LNCaP clone FGC (cell line): ENCODE results near the gene DGKG.

ENCODE experiments used
- DNase-seq: peaks from one replicate; pipeline ENCODE4 v3.0.0-alpha.2; 2011; ENCODE audit warnings: low read depth
- H3K4me3 ChIP-seq: 2 replicates; pipeline ENCODE4 v1.5.1; 2011; ENCODE audit warnings: mild to moderate bottlenecking, low read depth, low read length, control low read depth
- TF ChIP-seq, protein P1 (sequence below): IDR thresholded peaks from 2 replicates; pipeline ENCODE4 v1.5.1; 2012; ENCODE audit warnings: mild to moderate bottlenecking; ENCODE audit not compliant: control insufficient read depth, insufficient read depth; ENCODE audit errors: extremely low read depth

Gene DGKG

DNA sequence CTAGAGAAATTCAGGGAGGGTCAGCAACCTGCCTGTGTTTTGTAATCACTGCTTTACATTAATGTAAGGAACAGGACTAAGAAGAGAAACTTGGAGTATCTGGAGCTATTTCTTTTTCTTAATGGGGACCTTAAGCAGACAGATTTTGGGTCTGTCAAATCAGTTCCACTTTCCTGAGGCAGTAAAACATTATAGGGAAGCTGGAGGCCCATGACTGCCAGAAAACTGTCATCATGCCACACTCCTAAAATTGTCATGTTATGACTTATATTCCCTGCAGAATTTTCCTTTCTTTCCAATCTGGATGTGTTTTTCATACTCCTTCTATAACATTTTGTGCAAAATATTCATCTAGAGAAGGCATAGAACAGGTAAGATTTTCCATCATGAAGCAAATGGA is 28.8 kb downstream of the DGKG start:
- TF ChIP-seq, protein P1, sequence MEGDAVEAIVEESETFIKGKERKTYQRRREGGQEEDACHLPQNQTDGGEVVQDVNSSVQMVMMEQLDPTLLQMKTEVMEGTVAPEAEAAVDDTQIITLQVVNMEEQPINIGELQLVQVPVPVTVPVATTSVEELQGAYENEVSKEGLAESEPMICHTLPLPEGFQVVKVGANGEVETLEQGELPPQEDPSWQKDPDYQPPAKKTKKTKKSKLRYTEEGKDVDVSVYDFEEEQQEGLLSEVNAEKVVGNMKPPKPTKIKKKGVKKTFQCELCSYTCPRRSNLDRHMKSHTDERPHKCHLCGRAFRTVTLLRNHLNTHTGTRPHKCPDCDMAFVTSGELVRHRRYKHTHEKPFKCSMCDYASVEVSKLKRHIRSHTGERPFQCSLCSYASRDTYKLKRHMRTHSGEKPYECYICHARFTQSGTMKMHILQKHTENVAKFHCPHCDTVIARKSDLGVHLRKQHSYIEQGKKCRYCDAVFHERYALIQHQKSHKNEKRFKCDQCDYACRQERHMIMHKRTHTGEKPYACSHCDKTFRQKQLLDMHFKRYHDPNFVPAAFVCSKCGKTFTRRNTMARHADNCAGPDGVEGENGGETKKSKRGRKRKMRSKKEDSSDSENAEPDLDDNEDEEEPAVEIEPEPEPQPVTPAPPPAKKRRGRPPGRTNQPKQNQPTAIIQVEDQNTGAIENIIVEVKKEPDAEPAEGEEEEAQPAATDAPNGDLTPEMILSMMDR = no peak
- DNase-seq = no peak

DNA sequence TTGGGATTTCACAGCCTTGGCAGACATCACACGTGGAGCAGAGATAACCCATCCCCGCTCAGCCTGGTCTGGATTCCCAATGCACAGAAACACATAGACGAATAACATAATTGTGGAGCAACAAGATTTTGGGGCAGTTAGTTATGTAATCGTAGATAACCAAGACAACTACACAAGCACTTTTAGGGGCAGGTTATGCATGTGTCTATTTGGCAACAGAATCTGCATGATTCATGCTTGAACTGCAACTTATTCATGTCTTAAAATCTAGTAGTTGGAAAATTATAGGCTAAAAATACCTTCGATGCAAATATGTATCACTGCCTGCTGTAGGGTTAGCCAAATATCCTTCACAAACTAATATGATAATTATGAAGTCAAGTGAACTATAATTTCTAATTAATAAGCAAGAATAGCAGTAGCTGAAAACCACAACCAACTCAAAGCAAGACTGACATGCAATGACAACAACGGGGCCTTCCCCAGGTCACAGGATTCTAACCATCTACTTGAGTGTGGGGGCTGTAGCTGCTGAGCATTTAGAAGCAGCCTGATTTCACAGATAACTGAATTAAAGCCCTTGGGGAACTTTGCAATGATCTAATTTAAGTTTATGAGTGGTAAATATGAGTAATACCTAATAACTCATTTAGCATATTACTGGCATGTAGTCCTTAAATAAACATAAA is 31.1 kb downstream of the DGKG start:
- no peak for DNase-seq
- TF ChIP-seq, protein P1 = no peak
- H3K4me3 ChIP-seq = no peak overlapping the region

More for the DNA sequence above, 28.8 kb downstream of the DGKG start:
- no peak overlapping the region for H3K4me3 ChIP-seq

DNA sequence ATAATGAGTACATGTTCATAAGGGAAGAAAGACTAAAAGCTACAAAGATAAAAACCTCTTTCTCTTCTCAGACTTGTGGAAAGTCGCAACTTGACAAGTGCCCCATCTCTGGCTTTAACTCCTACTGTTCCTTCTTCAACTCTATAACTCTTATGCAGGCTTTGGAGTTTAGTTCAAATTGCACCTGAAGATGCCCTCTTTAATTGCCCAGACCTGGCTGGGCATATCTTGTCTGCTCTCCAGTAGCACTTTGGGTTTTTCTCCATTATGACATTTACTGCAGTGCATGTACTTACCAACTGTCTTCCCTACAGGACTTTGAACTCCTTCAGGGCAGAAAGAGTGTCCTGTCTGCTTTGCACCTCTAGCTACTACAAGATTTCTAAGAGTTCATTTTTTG is 32.4 kb downstream of the DGKG start:
- H3K4me3 ChIP-seq = no peak overlapping the region
- TF ChIP-seq, protein P1 = no peak
- no peak for DNase-seq

- TF ChIP-seq, protein P1 = no peak
- no peak overlapping the region for H3K4me3 ChIP-seq
- no peak for DNase-seq
Measured at GRCh38 chr3:186327912-186328487, 34.0 kb downstream of the DGKG start.

- TF ChIP-seq, protein P1 = no peak
- H3K4me3 ChIP-seq = no peak overlapping the region
- DNase-seq = no peak
Measured at GRCh38 chr3:186322761-186323160, 39.3 kb downstream of the DGKG start.

DNA sequence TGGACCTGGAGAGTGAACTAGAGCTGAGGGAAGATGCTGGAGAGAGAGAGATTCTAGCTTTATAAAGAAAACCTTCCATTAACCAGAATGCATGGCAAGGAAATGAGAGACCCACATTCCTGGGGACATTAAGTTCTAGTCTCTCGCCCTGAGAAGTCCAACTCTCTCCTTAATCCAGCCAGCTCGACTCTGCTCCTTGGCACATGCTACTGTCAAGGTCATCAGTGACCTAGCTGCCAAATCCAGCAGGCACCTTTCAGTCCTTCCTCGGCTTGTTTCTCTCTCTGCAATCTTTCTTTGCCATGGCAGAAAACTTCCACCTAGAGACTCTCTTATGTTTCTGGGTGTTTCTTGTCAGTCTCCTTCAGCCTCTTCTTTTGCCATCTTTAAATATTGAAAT is 40.3 kb downstream of the DGKG start:
- no peak overlapping the region for H3K4me3 ChIP-seq
- TF ChIP-seq, protein P1 = no peak
- DNase-seq = no peak
